Renal cortex interstitium (tissue), 11 donors: Measurements from ENCODE around the gene CFAP54. TPM values are rescaled to one million over a fixed set of nuclear protein-coding genes. Genes with fewer than 3 reads are reported as not detected.
"Not testable (repeated sequence)": the region's sequence is repeated elsewhere in the genome, so short reads cannot be mapped to it uniquely, and the experiment has no call there.

Experiments
- DNase-seq, 11 donors: peaks; one replicate each; pipeline ENCODE4 v3.0.0-alpha.2; 2013; ENCODE audit warnings: low read depth in 9 of 11, low spot score in 4 of 11; ENCODE audit errors: extremely low read depth in 1 of 11
- polyA plus RNA-seq, 3 donors: library from polyadenylated mRNA; unstranded; fragments of 120-200 nt; gene quantifications; one replicate each; pipeline ENCODE4 v1.2.1, GENCODE V29; 2013; ENCODE audit not compliant: insufficient read length in 3 of 3

The CFAP54 gene
- polyA plus RNA-seq, 3 donors = 2.8 to 4.6 (median 3.2) TPM

DNA sequence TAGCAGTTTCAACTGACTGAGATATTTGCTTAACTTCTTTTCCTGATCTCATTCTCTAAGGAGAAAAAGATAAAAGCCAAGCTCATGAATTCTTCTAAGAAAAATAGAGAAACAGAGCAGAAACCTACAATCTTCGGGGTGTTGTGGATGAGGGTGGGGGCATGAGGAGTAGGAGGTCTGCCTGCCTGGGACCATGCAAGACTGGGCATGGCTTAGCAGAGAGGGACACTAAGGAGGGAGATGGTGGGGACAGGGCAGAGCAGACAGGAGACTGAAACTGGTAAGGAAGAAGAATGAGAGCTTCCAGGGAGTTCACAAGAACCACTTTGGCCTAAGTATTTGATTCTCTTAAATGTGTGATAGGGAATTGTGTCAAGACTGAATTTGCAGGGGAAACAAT, 188.0 kb downstream of the CFAP54 start:
- no peak for DNase-seq

DNA sequence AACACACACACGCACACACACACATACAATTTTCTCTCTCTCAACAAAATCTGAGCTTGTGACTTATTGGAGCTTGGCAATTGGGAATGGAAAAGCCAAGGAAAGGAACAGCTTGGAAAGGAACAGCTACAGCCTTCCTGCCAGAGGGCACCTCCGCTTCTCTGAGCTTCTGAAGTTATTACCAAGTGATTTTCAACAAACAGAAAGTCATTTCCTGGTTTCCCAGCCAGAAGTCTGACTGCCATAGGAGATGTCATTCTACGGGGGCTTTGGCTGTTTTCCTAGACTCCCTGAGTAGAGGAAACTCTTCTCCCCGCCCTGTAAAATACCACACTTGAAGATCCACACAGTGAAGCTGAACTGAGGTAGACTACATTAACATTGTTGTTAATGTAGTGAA, 198.3 kb downstream of the CFAP54 start:
- peak in 2 of 11 donors; percentile 2 to 4 for DNase-seq

DNA sequence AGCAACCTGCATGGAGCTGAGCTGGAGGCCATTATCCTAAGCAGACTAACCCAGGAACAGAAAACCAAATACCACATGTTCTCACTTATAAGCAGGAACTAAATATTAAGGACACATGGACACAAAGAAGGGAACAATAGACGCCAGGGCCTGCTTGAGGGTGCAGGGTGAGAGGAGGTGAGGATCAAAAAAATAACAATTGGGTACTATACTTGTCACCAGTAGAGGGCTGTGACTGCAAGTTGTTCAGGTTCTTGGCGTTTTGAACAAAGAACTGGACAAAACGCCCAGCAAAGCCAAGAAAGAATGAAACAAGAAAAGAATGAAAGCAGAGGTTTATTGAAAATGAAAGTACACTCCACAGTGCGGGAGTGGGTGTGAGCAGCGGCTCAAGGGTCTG, 209.1 kb downstream of the CFAP54 start:
- no peak for DNase-seq

DNA sequence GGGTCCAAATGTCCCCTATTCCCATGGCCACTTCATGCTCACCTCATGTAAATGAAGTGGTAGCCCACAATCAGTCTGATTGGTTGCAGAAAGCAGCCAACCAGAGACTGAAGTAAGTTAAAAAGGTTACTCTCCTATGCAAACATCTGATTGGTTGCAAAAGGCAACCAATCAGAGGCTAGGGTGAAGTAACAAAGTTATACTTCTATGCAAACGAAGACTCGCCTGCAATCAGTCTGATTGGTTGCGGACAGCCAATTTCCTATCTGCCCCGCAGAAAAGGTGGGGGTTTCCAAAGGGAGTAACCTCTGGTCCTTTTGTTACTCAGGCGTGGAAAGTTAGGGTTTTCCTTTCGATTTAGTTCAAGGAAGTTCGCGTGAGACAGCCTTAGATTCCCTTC, 209.6 kb downstream of the CFAP54 start:
- DNase-seq = no peak

GRCh38 chr12:96701856-96702255, 212.5 kb downstream of the CFAP54 start:
- DNase-seq = no peak

- no peak for DNase-seq
These were observed 220.9 kb downstream of the CFAP54 start for GRCh38 chr12:96710127-96710745.

GRCh38 chr12:96711364-96711763, 222.0 kb downstream of the CFAP54 start:
- DNase-seq = no peak

DNA sequence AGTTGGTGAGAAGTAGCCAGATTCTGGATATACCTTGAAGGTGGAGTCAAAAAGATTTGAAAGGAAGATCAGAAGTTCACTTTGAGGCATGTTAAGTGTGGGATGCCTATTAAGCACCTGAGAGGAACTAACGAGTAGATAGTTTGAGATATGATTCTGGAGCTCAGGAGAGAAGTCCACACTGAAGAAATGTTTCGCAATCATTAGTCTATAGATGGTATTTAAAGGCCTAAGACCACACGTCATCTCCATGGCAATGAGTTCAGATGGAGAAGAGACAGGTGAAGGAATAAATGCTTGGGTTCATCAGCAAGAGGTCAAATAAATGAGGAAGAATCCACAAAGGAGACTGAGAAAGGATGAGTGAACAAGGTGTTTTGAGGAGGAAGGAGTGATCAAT, 224.8 kb downstream of the CFAP54 start:
- no peak for DNase-seq

DNA sequence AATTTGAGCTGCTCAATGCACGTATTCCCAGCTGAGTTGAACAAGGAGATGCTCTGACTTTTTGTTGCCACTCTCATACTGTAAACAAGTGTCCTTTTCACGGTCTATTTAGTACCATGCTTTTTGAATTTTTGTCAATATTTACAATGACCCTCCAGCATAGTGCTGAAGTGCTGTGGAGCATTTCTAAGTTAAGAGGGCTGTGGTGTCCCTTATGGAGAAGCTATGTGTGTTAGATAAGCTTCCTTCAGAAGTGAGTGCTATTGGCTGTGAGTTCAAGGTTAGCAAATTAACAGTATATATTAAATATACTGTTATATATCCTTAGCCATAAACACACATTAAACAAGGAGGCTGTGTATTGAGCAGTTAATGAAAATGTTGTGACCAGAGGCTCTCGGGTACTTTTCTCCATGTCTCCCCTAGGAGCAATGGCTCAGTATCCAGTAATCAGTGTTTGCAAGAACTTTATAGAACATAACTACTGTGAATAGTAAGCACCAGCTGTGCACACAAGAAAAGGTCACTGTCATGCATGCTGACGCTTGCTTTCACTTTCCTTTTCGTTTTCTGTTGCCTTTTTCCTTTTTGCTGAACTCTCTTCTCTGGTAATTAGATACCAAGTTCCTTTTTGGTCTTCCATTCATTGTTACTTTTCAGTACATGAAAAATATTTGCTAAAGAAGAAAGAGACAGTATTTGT, 230.4 kb downstream of the CFAP54 start:
- DNase-seq = peak in 7 of 11 donors; percentile 4 to 23 (median 18)

- no peak for DNase-seq
These were observed 231.0 kb downstream of the CFAP54 start for GRCh38 chr12:96720363-96720705.

- not testable (repeated sequence) for DNase-seq
These were observed 240.1 kb downstream of the CFAP54 start for GRCh38 chr12:96729466-96729865.

- DNase-seq = no peak
These were observed 240.5 kb downstream of the CFAP54 start for GRCh38 chr12:96729886-96730285.

GRCh38 chr12:96743606-96744005, 254.2 kb downstream of the CFAP54 start:
- DNase-seq = peak in 4 of 11 donors; percentile 3 to 21 (median 19)

DNA sequence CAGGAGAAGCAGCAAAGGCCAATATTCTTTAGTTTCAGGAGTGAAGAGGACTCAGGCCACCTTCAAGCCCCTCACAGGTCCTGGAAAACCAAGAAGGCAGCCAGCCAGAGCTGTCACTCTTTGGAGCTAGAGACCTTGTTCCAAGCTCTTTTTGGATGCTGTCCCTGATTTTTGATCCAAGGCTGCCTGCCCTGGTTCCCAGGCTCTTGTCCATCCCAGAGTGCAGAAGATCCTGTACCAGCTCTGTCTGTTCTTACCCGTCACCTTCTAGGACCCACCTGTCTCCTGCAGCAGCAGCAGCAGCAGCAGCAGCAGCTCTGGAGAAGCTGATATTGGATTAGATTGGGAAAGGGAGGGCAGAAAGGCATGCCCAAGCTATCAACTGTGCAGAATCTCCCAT, 260.6 kb downstream of the CFAP54 start:
- DNase-seq = no peak

DNA sequence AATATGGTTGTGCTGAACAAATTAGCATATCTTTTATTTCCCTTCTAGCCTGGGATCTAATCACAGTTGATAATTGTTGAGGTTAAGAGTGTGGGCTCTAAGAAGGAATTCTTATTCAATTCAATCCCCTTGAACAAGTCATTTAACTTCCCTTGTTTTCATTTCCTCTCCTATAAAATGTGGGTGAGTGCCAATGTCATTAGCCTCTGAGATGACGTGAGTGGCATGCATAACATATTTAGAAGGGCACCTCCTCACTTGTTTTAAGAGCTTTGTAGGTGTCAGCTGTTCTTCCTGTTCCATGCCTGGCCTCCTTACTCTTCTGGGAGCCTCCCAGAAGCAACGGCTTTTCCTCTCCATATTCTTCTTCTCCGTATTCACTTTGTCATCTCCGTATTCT, 262.2 kb downstream of the CFAP54 start:
- DNase-seq = no peak

DNA sequence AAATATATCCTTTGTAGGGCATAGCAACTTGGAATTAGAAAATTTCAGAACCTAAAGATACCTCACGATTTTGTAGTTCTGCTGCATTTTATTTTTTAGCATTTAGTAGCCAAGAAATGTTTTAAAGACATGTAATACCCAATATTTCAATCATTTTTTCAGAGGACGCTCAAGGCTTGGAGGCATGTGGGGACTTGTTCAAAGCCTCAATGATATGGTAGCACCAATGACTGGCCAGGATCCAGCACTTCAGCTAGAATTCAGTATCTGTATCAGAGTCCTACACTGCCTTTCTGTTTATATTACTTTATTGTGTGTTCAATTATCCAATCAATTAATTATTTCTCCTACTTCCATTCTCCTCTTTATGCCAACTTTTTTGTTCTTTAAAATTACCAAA, 262.8 kb downstream of the CFAP54 start:
- no peak for DNase-seq

DNA sequence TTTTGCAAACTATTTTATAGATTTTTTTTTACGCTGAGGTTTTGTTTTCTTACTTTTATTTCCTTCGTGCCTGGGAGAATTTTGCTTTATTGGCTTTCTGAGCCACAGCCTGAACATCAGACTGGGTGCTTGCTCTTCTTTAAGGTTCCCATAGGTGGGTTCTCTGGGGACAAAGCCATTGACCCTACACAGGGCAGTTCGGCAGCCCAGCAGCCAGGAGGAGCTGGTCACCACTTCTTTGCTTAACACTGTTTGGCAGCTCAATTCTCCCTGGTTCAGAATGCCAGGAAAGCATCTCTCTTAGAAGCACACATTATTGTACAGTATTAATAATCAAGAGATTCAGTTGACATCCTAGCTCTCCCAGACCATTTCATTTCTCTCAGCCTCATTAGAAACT, 276.9 kb downstream of the CFAP54 start:
- DNase-seq = no peak

DNA sequence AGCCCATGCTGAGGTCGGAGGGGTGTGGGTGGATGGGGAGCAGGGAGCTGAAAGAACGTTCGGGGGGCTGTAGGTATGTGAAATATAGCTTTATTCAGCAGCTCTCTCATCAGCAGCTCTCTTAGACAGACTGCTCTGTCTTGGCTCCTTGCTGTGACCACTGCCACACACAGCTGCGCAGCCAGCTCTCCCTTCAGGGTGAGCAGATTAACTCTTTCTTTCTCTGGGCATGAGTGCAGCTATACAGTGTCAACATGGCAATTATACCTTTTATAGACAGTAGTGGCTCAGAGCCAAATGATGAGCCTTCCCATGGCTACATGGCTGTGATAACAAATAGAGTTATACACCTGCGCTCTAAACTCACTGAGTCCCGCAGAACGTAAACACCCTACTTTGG, 280.0 kb downstream of the CFAP54 start:
- no peak for DNase-seq

DNA sequence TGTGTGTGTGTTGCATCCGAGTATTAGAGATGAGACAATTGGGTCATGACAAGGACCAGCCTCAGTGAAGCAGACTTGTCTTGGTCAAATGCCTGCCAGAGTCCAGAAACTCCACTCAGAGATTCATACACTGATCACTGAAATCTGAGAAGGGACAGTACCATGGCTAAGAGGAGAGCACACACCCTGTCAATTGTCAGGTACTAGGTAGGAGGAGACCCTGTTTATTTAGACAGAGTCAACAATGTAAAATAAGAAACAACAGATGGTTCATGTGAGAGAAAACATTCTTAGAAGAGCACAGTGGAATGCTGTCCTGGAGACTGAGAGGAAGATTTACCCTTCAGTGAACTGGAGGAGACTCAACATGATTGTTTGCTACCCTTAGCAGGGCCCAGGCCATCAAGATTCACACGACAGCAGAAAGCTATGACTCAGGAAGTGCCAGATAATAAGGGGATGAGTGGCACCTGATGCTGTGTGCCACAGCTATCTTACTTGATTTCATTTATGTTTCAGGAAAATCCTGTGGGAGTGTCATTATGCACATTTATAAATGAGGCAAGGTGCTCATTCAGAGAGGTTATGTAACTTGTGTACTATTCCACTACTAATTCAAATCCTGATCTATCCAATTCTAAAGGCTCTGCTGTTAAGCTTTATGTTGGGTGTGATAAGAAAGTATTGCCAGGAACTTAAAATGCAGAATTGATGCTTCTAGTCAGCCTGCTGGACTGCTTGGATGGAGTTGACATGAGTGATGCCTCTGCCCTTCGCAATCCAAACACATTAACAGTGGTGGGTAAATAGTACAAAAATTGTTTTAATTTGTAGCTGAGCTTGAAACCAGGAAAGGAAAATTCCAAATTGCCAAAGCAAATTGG, 281.1 kb downstream of the CFAP54 start:
- DNase-seq = peak in 1 of 11 donors; percentile 4

- DNase-seq = no peak
These were observed 283.7 kb downstream of the CFAP54 start for GRCh38 chr12:96773031-96773430.
